Measurements from ENCODE around the gene MMEL1. TPM values are rescaled to one million over a fixed set of nuclear protein-coding genes. Genes with fewer than 3 reads are reported as not detected.

The MMEL1 gene
- total and polyA plus RNA-seq, 2 experiments from 2014 or later, result 0.57 to 0.90 TPM

DNA sequence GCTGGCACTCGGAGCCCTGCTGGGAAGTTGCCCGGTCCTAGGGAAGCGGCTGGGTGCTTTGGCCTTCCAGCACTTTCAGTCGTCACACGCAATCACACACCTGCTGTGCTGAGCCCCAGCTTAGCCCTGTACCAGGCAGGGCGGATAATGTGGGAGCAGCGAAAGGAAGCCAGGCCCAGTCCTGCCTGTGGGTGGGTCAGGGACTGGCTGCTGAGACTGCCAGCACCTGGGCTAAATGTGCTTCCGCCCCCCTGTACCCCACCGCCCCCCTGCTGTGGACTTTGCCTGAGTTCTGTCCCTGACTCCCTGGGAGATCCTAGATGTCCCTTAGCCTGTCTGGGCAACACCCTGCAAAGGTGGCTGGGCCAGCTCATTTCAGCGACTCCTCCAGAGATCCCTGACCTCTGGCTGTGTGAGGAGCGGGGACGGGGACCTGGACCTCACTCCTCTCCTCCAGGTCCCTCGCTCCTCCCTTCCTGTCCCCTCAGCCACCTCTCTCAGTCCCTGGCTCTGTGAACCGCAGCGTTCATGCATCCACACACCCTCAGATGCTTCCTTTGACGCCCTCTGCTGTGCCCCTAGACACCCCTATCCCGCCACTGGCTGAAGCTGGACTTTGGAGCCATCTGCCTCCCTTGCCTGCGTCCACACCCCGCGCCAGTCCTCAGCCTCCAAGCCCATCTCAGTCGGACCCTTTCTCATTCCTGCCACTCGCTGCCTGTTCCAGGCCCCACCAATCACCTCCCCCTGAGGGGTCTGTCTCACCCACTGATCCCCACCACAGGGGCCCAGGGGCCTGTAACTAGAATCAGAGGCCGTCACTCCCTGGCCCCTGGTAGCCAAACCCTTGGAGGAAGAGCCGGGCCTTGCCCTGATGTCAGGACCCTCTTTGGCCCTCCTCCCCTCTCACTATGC, 1.4 kb downstream of the MMEL1 start (continued):
- TF ChIP-seq, protein P1, sequence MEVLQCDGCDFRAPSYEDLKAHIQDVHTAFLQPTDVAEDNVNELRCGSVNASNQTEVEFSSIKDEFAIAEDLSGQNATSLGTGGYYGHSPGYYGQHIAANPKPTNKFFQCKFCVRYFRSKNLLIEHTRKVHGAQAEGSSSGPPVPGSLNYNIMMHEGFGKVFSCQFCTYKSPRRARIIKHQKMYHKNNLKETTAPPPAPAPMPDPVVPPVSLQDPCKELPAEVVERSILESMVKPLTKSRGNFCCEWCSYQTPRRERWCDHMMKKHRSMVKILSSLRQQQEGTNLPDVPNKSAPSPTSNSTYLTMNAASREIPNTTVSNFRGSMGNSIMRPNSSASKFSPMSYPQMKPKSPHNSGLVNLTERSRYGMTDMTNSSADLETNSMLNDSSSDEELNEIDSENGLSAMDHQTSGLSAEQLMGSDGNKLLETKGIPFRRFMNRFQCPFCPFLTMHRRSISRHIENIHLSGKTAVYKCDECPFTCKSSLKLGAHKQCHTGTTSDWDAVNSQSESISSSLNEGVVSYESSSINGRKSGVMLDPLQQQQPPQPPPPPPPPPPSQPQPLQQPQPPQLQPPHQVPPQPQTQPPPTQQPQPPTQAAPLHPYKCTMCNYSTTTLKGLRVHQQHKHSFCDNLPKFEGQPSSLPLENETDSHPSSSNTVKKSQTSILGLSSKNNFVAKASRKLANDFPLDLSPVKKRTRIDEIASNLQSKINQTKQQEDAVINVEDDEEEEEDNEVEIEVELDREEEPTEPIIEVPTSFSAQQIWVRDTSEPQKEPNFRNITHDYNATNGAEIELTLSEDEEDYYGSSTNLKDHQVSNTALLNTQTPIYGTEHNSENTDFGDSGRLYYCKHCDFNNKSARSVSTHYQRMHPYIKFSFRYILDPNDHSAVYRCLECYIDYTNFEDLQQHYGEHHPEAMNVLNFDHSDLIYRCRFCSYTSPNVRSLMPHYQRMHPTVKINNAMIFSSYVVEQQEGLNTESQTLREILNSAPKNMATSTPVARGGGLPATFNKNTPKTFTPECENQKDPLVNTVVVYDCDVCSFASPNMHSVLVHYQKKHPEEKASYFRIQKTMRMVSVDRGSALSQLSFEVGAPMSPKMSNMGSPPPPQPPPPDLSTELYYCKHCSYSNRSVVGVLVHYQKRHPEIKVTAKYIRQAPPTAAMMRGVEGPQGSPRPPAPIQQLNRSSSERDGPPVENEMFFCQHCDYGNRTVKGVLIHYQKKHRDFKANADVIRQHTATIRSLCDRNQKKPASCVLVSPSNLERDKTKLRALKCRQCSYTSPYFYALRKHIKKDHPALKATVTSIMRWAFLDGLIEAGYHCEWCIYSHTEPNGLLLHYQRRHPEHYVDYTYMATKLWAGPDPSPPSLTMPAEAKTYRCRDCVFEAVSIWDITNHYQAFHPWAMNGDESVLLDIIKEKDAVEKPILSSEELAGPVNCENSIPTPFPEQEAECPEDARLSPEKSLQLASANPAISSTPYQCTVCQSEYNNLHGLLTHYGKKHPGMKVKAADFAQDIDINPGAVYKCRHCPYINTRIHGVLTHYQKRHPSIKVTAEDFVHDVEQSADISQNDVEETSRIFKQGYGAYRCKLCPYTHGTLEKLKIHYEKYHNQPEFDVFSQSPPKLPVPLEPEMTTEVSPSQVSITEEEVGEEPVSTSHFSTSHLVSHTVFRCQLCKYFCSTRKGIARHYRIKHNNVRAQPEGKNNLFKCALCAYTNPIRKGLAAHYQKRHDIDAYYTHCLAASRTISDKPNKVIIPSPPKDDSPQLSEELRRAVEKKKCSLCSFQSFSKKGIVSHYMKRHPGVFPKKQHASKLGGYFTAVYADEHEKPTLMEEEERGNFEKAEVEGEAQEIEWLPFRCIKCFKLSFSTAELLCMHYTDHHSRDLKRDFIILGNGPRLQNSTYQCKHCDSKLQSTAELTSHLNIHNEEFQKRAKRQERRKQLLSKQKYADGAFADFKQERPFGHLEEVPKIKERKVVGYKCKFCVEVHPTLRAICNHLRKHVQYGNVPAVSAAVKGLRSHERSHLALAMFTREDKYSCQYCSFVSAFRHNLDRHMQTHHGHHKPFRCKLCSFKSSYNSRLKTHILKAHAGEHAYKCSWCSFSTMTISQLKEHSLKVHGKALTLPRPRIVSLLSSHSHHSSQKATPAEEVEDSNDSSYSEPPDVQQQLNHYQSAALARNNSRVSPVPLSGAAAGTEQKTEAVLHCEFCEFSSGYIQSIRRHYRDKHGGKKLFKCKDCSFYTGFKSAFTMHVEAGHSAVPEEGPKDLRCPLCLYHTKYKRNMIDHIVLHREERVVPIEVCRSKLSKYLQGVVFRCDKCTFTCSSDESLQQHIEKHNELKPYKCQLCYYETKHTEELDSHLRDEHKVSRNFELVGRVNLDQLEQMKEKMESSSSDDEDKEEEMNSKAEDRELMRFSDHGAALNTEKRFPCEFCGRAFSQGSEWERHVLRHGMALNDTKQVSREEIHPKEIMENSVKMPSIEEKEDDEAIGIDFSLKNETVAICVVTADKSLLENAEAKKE (CRISPR knock-in tag; IDR thresholded peaks at IDR 0.05), result no peak
- TF ChIP-seq POLR2AphosphoS5 (IDR thresholded peaks at IDR 0.05; ENCODE audit: low read depth) (no peak), JUNB (IDR thresholded peaks at IDR 0.05; ENCODE audit: unreplicated experiment) (no peak), STAT1 (IDR thresholded peaks at IDR 0.05; ENCODE audit: unreplicated experiment) (no peak)
- TF ChIP-seq, protein P2, sequence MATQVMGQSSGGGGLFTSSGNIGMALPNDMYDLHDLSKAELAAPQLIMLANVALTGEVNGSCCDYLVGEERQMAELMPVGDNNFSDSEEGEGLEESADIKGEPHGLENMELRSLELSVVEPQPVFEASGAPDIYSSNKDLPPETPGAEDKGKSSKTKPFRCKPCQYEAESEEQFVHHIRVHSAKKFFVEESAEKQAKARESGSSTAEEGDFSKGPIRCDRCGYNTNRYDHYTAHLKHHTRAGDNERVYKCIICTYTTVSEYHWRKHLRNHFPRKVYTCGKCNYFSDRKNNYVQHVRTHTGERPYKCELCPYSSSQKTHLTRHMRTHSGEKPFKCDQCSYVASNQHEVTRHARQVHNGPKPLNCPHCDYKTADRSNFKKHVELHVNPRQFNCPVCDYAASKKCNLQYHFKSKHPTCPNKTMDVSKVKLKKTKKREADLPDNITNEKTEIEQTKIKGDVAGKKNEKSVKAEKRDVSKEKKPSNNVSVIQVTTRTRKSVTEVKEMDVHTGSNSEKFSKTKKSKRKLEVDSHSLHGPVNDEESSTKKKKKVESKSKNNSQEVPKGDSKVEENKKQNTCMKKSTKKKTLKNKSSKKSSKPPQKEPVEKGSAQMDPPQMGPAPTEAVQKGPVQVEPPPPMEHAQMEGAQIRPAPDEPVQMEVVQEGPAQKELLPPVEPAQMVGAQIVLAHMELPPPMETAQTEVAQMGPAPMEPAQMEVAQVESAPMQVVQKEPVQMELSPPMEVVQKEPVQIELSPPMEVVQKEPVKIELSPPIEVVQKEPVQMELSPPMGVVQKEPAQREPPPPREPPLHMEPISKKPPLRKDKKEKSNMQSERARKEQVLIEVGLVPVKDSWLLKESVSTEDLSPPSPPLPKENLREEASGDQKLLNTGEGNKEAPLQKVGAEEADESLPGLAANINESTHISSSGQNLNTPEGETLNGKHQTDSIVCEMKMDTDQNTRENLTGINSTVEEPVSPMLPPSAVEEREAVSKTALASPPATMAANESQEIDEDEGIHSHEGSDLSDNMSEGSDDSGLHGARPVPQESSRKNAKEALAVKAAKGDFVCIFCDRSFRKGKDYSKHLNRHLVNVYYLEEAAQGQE (IDR thresholded peaks at IDR 0.05; ENCODE audit: unreplicated experiment), result no peak

Data from GM23338 (cell line).